HepG2 (cell line): ENCODE data around the gene WWC2. TPM values are rescaled to one million over a fixed set of nuclear protein-coding genes. Genes with fewer than 3 reads are reported as not detected.

Experiments
- ARNT2 ChIP-seq: sonication (generic); formaldehyde crosslinking; IDR thresholded peaks from 2 replicates; pipeline ENCODE4 v1.8.0; 2022; ENCODE audit warnings: mild to moderate bottlenecking, low read depth, missing genetic modification reagents, moderate library complexity
- CBX1 ChIP-seq: IDR thresholded peaks from one replicate; pipeline ENCODE4 v1.6.1; 2016; ENCODE audit warnings: antibody characterized with exemption, low read depth
- FOXK2 ChIP-seq: fragments of 450-650 bp; IDR thresholded peaks from 2 replicates; pipeline ENCODE4 v1.6.1; 2016
- GTF3A ChIP-seq: sonication (generic); formaldehyde crosslinking; conservative IDR thresholded peaks from 2 replicates; pipeline ENCODE4 v1.4.0; 2020; ENCODE audit warnings: mild to moderate bottlenecking, missing genetic modification reagents
- HNF4G ChIP-seq, 2 experiments: sonication (generic) in 1 of 2; formaldehyde crosslinking in 1 of 2; IDR thresholded peaks; 2 replicates each; pipeline versions ENCODE4 v1.4.0 to v1.6.1; 2011 to 2020; ENCODE audit warnings: borderline replicate concordance in 2 of 2, low read depth in 2 of 2, mild to moderate bottlenecking in 2 of 2, low read length in 1 of 2, missing genetic modification reagents in 1 of 2, moderate library complexity in 1 of 2
- IRF9 ChIP-seq: sonication (generic); formaldehyde crosslinking; IDR thresholded peaks from 2 replicates; pipeline ENCODE4 v1.8.0; 2022; ENCODE audit warnings: missing genetic modification reagents, mild to moderate bottlenecking, borderline replicate concordance
- IRX3 ChIP-seq: sonication (generic); formaldehyde crosslinking; IDR thresholded peaks from 2 replicates; pipeline ENCODE4 v1.8.1; 2023; ENCODE audit warnings: mild to moderate bottlenecking, low read depth, missing genetic modification reagents, borderline replicate concordance
- KDM6A ChIP-seq: IDR thresholded peaks from 2 replicates; pipeline ENCODE4 v1.6.1; 2016; ENCODE audit warnings: low read depth
- MIER2 ChIP-seq: IDR thresholded peaks from 2 replicates; pipeline ENCODE4 v1.6.1; 2016; ENCODE audit warnings: missing biosample characterization, missing genetic modification reagents
- NCOA2 ChIP-seq: sonication (generic); formaldehyde crosslinking; IDR thresholded peaks from 2 replicates; pipeline ENCODE4 v1.8.0; 2022; ENCODE audit warnings: inconsistent platforms
- NR2F1 ChIP-seq, 2 experiments: fragments of 450-650 bp in 1 of 2; formaldehyde crosslinking in 1 of 2; IDR thresholded peaks; 2 replicates each; pipeline versions ENCODE4 v1.5.0 to v1.6.1; 2016 to 2020; ENCODE audit warnings: mild to moderate bottlenecking in 1 of 2, missing compliant biosample characterization in 1 of 2, missing genetic modification reagents in 1 of 2, moderate library complexity in 1 of 2
- PPARG ChIP-seq: conservative IDR thresholded peaks from 2 replicates; pipeline ENCODE4 v1.6.1; 2016; ENCODE audit warnings: missing biosample characterization, missing genetic modification reagents
- RFX5 ChIP-seq: IDR thresholded peaks from 2 replicates; pipeline ENCODE4 v1.6.1; 2011; ENCODE audit warnings: low read depth, low read length, improper control_type of control experiment
- RNF2 ChIP-seq: fragments of 450-650 bp; conservative IDR thresholded peaks from 2 replicates; pipeline ENCODE4 v1.6.1; 2016; ENCODE audit warnings: low read depth
- SNAI1 ChIP-seq: sonication (generic); formaldehyde crosslinking; IDR thresholded peaks from 2 replicates; pipeline ENCODE4 v1.5.0; 2020; ENCODE audit warnings: mild to moderate bottlenecking, missing genetic modification reagents, borderline replicate concordance
- TAF1 ChIP-seq: sonication (generic); formaldehyde crosslinking; IDR thresholded peaks from 2 replicates; pipeline ENCODE4 v1.4.0; 2020; ENCODE audit warnings: missing genetic modification reagents
- ZNF10 ChIP-seq: sonication (generic); formaldehyde crosslinking; IDR thresholded peaks from 2 replicates; pipeline ENCODE4 v1.4.0; 2020; ENCODE audit warnings: mild to moderate bottlenecking, low read depth, missing genetic modification reagents, borderline replicate concordance
- ZNF205 ChIP-seq: IDR thresholded peaks from 2 replicates; pipeline ENCODE4 v1.6.1; 2018; ENCODE audit warnings: missing biosample characterization, missing genetic modification reagents
- ZNF543 ChIP-seq: sonication (generic); formaldehyde crosslinking; IDR thresholded peaks from 2 replicates; pipeline ENCODE4 v1.4.0; 2020; ENCODE audit warnings: mild to moderate bottlenecking, missing genetic modification reagents
- ZNF557 ChIP-seq: sonication (generic); formaldehyde crosslinking; IDR thresholded peaks from 2 replicates; pipeline ENCODE4 v1.4.0; 2020; ENCODE audit warnings: missing genetic modification reagents
- ZNF652 ChIP-seq: IDR thresholded peaks from 2 replicates; pipeline ENCODE4 v1.6.1; 2016; ENCODE audit warnings: low read depth, borderline replicate concordance
- ZNF674 ChIP-seq: sonication (generic); formaldehyde crosslinking; IDR thresholded peaks from 2 replicates; pipeline ENCODE4 v1.5.0; 2020; ENCODE audit warnings: low read depth, mild to moderate bottlenecking, missing genetic modification reagents
- ZSCAN12 ChIP-seq: sonication (generic); formaldehyde crosslinking; IDR thresholded peaks from 2 replicates; pipeline ENCODE4 v1.9.0; 2021; ENCODE audit warnings: mild to moderate bottlenecking, missing genetic modification reagents
- ZSCAN22 ChIP-seq: sonication (generic); formaldehyde crosslinking; IDR thresholded peaks from 2 replicates; pipeline ENCODE4 v1.4.0; 2020; ENCODE audit warnings: mild to moderate bottlenecking, missing genetic modification reagents
- ZSCAN31 ChIP-seq: sonication (generic); formaldehyde crosslinking; IDR thresholded peaks from 2 replicates; pipeline ENCODE4 v1.5.0; 2020; ENCODE audit warnings: low read depth, mild to moderate bottlenecking, missing genetic modification reagents
- polyA plus RNA-seq, 8 experiments: library from polyadenylated mRNA; depleted of rRNA in 3 of 8; stranded (reverse) in 7 of 8; unstranded in 1 of 8; fragments of >200 nt; fragmentation: Illumina TruSeq in 4 of 8; extraction: Trizol in 4 of 8; gene quantifications; 2 replicates each; pipeline versions ENCODE4 v1.2.1 to v1.2.3, GENCODE V29; 2011 to 2016; ENCODE audit warnings: low read depth in 4 of 8, missing spikeins in 1 of 8, mixed read lengths in 1 of 8; ENCODE audit not compliant: insufficient read depth in 1 of 8
- total RNA-seq, 5 experiments: library from RNA; depleted of rRNA; stranded (reverse); fragments of >200 nt; fragmentation: Illumina TruSeq; extraction: Trizol; gene quantifications; 2 replicates each; pipeline ENCODE4 v1.2.3, GENCODE V29; 2016; ENCODE audit warnings: low read depth in 1 of 5
- TF ChIP-seq, protein P1 (sequence below): sonication (generic); formaldehyde crosslinking; IDR thresholded peaks from 2 replicates; pipeline ENCODE4 v1.4.0; 2020; ENCODE audit warnings: missing genetic modification reagents, mild to moderate bottlenecking, borderline replicate concordance
- TF ChIP-seq, protein P2 (sequence below): sonication (generic); formaldehyde crosslinking; IDR thresholded peaks from 2 replicates; pipeline ENCODE4 v1.5.0; 2020; ENCODE audit warnings: missing genetic modification reagents
- TF ChIP-seq, protein P3 (sequence below): IDR thresholded peaks from 2 replicates; pipeline ENCODE4 v1.6.1; 2016; ENCODE audit warnings: low read depth, control low read depth

The WWC2 gene
- total and polyA plus RNA-seq, 2 of the 13 experiments (the other 11 are each of a cell fraction or from before 2014, with no cell fraction given), result 40.0 to 50.1 TPM

DNA sequence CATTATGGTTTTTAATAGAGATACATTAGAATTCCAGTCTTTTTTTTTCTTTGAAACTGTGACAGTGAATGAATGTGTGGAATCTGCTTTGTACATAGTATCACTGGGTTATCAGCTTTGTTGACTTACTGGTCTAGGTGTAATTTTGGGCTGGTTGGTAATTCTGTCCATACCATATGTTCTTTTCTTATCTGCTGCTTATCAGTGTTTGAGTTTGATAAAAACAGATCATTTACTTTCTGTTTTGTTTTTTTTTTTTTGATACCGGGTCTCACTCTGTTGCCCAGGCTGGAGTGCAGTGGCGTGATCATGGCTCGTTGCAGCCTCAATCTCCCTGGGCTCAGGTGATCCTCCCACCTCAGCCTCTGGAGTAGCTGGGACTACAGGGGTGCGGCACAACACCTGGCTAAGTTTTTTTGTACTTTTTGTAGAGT is 12.4 kb downstream of the WWC2 start (continued):
- TF ChIP-seq IRF9 (CRISPR knock-in tag) (no peak), GTF3A (no peak), ZSCAN12 (CRISPR knock-in tag) (no peak), CBX1 (no peak), ZNF543 (CRISPR knock-in tag) (no peak), ARNT2 (CRISPR knock-in tag) (no peak), TAF1 (CRISPR knock-in tag) (no peak), PPARG (CRISPR knock-in tag) (peak; percentile 44; the same call in 1 of the 2 replicates), ZSCAN31 (CRISPR knock-in tag) (peak; percentile 33; the same call in 1 of the 2 replicates), ZNF10 (CRISPR knock-in tag) (no peak), RNF2 (no peak), ZNF674 (CRISPR knock-in tag) (no peak), IRX3 (no peak), MIER2 (no peak), HNF4G (IDR thresholded peaks at IDR 0.05; ENCODE audit: borderline replicate concordance, low read depth, low read length) (no peak), HNF4G (CRISPR knock-in tag; IDR thresholded peaks at IDR 0.05; ENCODE audit: borderline replicate concordance, low read depth) (no peak), ZNF557 (no peak), FOXK2 (no peak), RFX5 (no peak), KDM6A (no peak), SNAI1 (CRISPR knock-in tag) (no peak), ZNF652 (CRISPR knock-in tag) (peak; percentile 29; the same call in 1 of the 2 replicates), NCOA2 (CRISPR knock-in tag) (peak; percentile 86), NR2F1 (CRISPR knock-in tag; IDR thresholded peaks at IDR 0.05) (no peak), ZNF205 (CRISPR knock-in tag) (no peak), ZSCAN22 (CRISPR knock-in tag) (no peak)
- TF ChIP-seq, protein P1, sequence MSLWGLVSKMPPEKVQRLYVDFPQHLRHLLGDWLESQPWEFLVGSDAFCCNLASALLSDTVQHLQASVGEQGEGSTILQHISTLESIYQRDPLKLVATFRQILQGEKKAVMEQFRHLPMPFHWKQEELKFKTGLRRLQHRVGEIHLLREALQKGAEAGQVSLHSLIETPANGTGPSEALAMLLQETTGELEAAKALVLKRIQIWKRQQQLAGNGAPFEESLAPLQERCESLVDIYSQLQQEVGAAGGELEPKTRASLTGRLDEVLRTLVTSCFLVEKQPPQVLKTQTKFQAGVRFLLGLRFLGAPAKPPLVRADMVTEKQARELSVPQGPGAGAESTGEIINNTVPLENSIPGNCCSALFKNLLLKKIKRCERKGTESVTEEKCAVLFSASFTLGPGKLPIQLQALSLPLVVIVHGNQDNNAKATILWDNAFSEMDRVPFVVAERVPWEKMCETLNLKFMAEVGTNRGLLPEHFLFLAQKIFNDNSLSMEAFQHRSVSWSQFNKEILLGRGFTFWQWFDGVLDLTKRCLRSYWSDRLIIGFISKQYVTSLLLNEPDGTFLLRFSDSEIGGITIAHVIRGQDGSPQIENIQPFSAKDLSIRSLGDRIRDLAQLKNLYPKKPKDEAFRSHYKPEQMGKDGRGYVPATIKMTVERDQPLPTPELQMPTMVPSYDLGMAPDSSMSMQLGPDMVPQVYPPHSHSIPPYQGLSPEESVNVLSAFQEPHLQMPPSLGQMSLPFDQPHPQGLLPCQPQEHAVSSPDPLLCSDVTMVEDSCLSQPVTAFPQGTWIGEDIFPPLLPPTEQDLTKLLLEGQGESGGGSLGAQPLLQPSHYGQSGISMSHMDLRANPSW (CRISPR knock-in tag), result 0 out of 2 replicates have a peak, but pooled peaks have one; percentile 78
- TF ChIP-seq, protein P2, sequence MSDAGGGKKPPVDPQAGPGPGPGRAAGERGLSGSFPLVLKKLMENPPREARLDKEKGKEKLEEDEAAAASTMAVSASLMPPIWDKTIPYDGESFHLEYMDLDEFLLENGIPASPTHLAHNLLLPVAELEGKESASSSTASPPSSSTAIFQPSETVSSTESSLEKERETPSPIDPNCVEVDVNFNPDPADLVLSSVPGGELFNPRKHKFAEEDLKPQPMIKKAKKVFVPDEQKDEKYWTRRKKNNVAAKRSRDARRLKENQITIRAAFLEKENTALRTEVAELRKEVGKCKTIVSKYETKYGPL (CRISPR knock-in tag), result no peak
- TF ChIP-seq, protein P3, sequence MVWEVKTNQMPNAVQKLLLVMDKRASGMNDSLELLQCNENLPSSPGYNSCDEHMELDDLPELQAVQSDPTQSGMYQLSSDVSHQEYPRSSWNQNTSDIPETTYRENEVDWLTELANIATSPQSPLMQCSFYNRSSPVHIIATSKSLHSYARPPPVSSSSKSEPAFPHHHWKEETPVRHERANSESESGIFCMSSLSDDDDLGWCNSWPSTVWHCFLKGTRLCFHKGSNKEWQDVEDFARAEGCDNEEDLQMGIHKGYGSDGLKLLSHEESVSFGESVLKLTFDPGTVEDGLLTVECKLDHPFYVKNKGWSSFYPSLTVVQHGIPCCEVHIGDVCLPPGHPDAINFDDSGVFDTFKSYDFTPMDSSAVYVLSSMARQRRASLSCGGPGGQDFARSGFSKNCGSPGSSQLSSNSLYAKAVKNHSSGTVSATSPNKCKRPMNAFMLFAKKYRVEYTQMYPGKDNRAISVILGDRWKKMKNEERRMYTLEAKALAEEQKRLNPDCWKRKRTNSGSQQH (CRISPR knock-in tag), result no peak
